Measurements from ENCODE around the gene POLR3C.

POLR3C gene

GRCh38 chr1:145893306-145894055 is 69.5 kb downstream of the POLR3C start:
- no peaks in the 10 kb centered on the region for H3K27me3 ChIP-seq (ENCODE audit: control insufficient read depth, insufficient read depth, low read length)
- peaks cover 6% of the 10 kb centered on the region for H3K4me1 ChIP-seq (ENCODE audit: control insufficient read depth, low read depth, low read length)
- no peak overlapping the region for H3K4me3 ChIP-seq (ENCODE audit: low read length)
- H3K27ac ChIP-seq (ENCODE audit: low read length): no peak overlapping the region
- H3K36me3 ChIP-seq (ENCODE audit: control insufficient read depth, low read depth, low read length): no peaks in the 10 kb centered on the region
- no peak overlapping the region for H3K9ac ChIP-seq (ENCODE audit: low read length)
- H3K9me3 ChIP-seq (ENCODE audit: control insufficient read depth, low read depth, low read length): no peaks in the 10 kb centered on the region
